Trophoblast cell (in vitro differentiated cells and primary cell): Measurements from ENCODE around the gene TMEM114. TPM values are rescaled to one million over a fixed set of nuclear protein-coding genes. Genes with fewer than 3 reads are reported as not detected.

Experiments used
- DNase-seq, 2 donors: peaks; one replicate each; pipeline ENCODE4 v3.0.0-alpha.2; 2016
- H2AFZ ChIP-seq: 2 replicates; pipeline ENCODE4 v1.6.1; 2013; ENCODE audit warnings: low read length, moderate library complexity, mild to moderate bottlenecking; ENCODE audit not compliant: insufficient read depth, poor library complexity
- H2AK5ac ChIP-seq: 2 replicates; pipeline ENCODE4 v1.6.1; 2013; ENCODE audit warnings: mild to moderate bottlenecking, low read length
- H2BK120ac ChIP-seq: 2 replicates; pipeline ENCODE4 v1.6.1; 2013; ENCODE audit warnings: low read length, mild to moderate bottlenecking, moderate library complexity; ENCODE audit not compliant: insufficient read depth, poor library complexity
- H2BK12ac ChIP-seq: 2 replicates; pipeline ENCODE4 v1.6.1; 2013; ENCODE audit warnings: mild to moderate bottlenecking, low read length, moderate library complexity
- H2BK5ac ChIP-seq: 2 replicates; pipeline ENCODE4 v1.6.1; 2013; ENCODE audit warnings: low read length, low read depth, moderate library complexity, mild to moderate bottlenecking; ENCODE audit not compliant: poor library complexity
- H3K14ac ChIP-seq: 2 replicates; pipeline ENCODE4 v1.6.1; 2013; ENCODE audit warnings: mild to moderate bottlenecking, low read length
- H3K18ac ChIP-seq: 2 replicates; pipeline ENCODE4 v1.6.1; 2013; ENCODE audit warnings: mild to moderate bottlenecking, low read length
- H3K23ac ChIP-seq: 2 replicates; pipeline ENCODE4 v1.6.1; 2013; ENCODE audit warnings: low read length
- H3K27ac ChIP-seq: 2 replicates; pipeline ENCODE4 v1.5.1; 2013; ENCODE audit warnings: low read depth, mild to moderate bottlenecking, inconsistent platforms, low read length, moderate library complexity
- H3K27me3 ChIP-seq: 2 replicates; pipeline ENCODE4 v1.6.1; 2013; ENCODE audit warnings: inconsistent platforms, mild to moderate bottlenecking, low read length, moderate library complexity; ENCODE audit not compliant: insufficient read depth
- H3K36me3 ChIP-seq, 2 experiments: 1 replicate in 1 of 2; 2 replicates in 1 of 2; pipeline ENCODE4 v1.6.1; 2013; ENCODE audit warnings: low read length in 2 of 2, mild to moderate bottlenecking in 2 of 2, moderate library complexity in 1 of 2; ENCODE audit not compliant: insufficient read depth in 2 of 2, control insufficient read depth in 1 of 2
- H3K4ac ChIP-seq: 2 replicates; pipeline ENCODE4 v1.6.1; 2013; ENCODE audit warnings: low read depth, mild to moderate bottlenecking, low read length, moderate library complexity
- H3K4me1 ChIP-seq, 2 experiments: 1 replicate in 1 of 2; 2 replicates in 1 of 2; pipeline ENCODE4 v1.6.1; 2013; ENCODE audit warnings: low read length in 2 of 2, mild to moderate bottlenecking in 2 of 2, moderate library complexity in 1 of 2; ENCODE audit not compliant: insufficient read depth in 2 of 2, control insufficient read depth in 1 of 2
- H3K4me2 ChIP-seq: 2 replicates; pipeline ENCODE4 v1.6.1; 2013; ENCODE audit warnings: inconsistent platforms, mild to moderate bottlenecking, low read length, moderate library complexity
- H3K4me3 ChIP-seq: 2 replicates; pipeline ENCODE4 v1.5.1; 2013; ENCODE audit warnings: mild to moderate bottlenecking, low read depth, low read length, inconsistent platforms
- H3K79me1 ChIP-seq: one replicate; pipeline ENCODE4 v1.6.1; 2013; ENCODE audit warnings: low read length
- H3K79me2 ChIP-seq: 2 replicates; pipeline ENCODE4 v1.6.1; 2013; ENCODE audit warnings: low read length, mild to moderate bottlenecking; ENCODE audit not compliant: control insufficient read depth, insufficient read depth, poor library complexity
- H3K9ac ChIP-seq: 2 replicates; pipeline ENCODE4 v1.6.1; 2013; ENCODE audit warnings: mild to moderate bottlenecking, low read length
- H3K9me3 ChIP-seq: 2 replicates; pipeline ENCODE4 v1.6.1; 2013; ENCODE audit warnings: low read depth, mild to moderate bottlenecking, control low read depth, inconsistent platforms, low read length; ENCODE audit not compliant: insufficient read depth
- H4K12ac ChIP-seq: 2 replicates; pipeline ENCODE4 v1.6.1; 2013; ENCODE audit warnings: low read depth, mild to moderate bottlenecking, low read length, moderate library complexity
- H4K8ac ChIP-seq: 2 replicates; pipeline ENCODE4 v1.6.1; 2013; ENCODE audit warnings: low read depth, mild to moderate bottlenecking, low read length, moderate library complexity
- H4K91ac ChIP-seq: one replicate; pipeline ENCODE4 v1.6.1; 2013; ENCODE audit warnings: low read depth, mild to moderate bottlenecking, low read length, moderate library complexity
- WGBS: extraction: QIAGEN DNeasy Blood & Tissue Kit; methylation state at CpG from one replicate; pipeline ENCODE4 v1.1.7; 2013; ENCODE audit warnings: missing lambda C conversion rate; ENCODE audit not compliant: insufficient read length, insufficient coverage; ENCODE audit errors: extremely low coverage; 5-methylcytosine and 5-hydroxymethylcytosine counted together
- polyA plus RNA-seq: library from polyadenylated mRNA; stranded (reverse); fragments of 200-250 nt; gene quantifications from 2 replicates; pipeline ENCODE4 v1.2.3, GENCODE V29; 2013

Gene TMEM114
- not detected in 2 replicates for polyA plus RNA-seq

GRCh38 chr16:8589900-8590688, at the start of gene TMEM114:
Gene TMEM114 (minus strand): TSS chr16:8590511. CDS start chr16:8589838, 673 bp downstream.
- Histone ChIP-seq H3K4me3 (peak within 1 kb of the TSS; percentile 21), H3K4me2 (peak within 1 kb of the TSS; percentile 35), H3K27ac (no peak within 1 kb of the TSS), H3K79me1 (no peaks in the 10 kb centered on the region), H3K18ac (no peak within 1 kb of the TSS), H3K36me3 (no peaks in the 10 kb centered on the region), H3K4me1 (peaks cover 7 to 8% of the 10 kb centered on the region in 2 experiments), H3K4ac (no peak within 1 kb of the TSS), H2AFZ (no peak within 1 kb of the TSS), H2AK5ac (no peak within 1 kb of the TSS), H3K27me3 (peaks cover 33% of the 10 kb centered on the region), H4K91ac (no peak within 1 kb of the TSS), H3K23ac (peak within 1 kb of the TSS; percentile 18), H2BK12ac (no peak within 1 kb of the TSS), H3K79me2 (no peaks in the 10 kb centered on the region), H3K9me3 (peaks cover 13% of the 10 kb centered on the region), H4K12ac (no peak within 1 kb of the TSS), H2BK5ac (no peak within 1 kb of the TSS), H3K9ac (no peak within 1 kb of the TSS), H2BK120ac (no peak within 1 kb of the TSS), H4K8ac (no peak within 1 kb of the TSS), H3K14ac (no peak within 1 kb of the TSS)
- no peak for DNase-seq
- WGBS, result no CpG with 5 or more reads among the region's 41 CpGs

DNA sequence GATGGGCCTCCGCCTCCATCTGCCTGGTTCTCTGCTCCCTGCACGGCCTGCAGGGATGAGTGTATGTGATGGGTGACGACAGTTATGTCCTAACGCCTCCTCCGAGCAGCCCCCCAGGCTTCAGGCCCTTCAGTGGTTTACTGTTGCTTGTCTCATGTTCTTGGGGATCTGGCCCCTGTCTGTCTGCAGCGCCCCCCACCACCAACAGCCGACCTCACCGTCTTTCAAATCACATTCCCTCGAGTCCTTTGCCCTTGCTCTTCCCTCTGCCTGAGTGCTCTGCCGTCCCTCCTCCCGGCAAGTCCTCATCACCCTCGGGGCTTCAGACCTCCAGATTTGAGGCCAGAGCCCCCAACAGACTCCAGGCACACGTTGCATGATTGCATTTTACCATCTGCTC, 49.4 kb upstream of the TMEM114 start:
- Histone ChIP-seq H3K9ac (no peak overlapping the region), H3K4me3 (no peak overlapping the region), H2BK12ac (no peak overlapping the region), H3K4me1 (no peaks in the 10 kb centered on the region), H3K79me1 (no peaks in the 10 kb centered on the region), H3K79me2 (no peaks in the 10 kb centered on the region), H3K36me3 (peaks cover 62 to 80% of the 10 kb centered on the region in 2 experiments), H3K14ac (no peak overlapping the region), H3K9me3 (no peaks in the 10 kb centered on the region), H3K4me2 (no peak overlapping the region), H3K4ac (no peak overlapping the region), H3K18ac (no peak overlapping the region), H4K12ac (no peak overlapping the region), H3K23ac (no peak overlapping the region), H2AK5ac (no peak overlapping the region), H2AFZ (no peak overlapping the region), H2BK120ac (no peak overlapping the region), H2BK5ac (no peak overlapping the region), H4K8ac (no peak overlapping the region), H3K27ac (no peak overlapping the region), H4K91ac (no peak overlapping the region), H3K27me3 (no peaks in the 10 kb centered on the region)
- DNase-seq, result no peak
- WGBS, result no CpG with 5 or more reads among the region's 13 CpGs

- H3K4me3 ChIP-seq, result no peak overlapping the region
- H4K8ac ChIP-seq, result no peak overlapping the region
- H3K14ac ChIP-seq, result no peak overlapping the region
- H3K23ac ChIP-seq, result no peak overlapping the region
- no peaks in the 10 kb centered on the region for H3K79me1 ChIP-seq
- peaks cover 59 to 75% of the 10 kb centered on the region in 2 experiments for H3K36me3 ChIP-seq
- no peaks in the 10 kb centered on the region for H3K27me3 ChIP-seq
- no peak overlapping the region for H2BK5ac ChIP-seq
- no peak overlapping the region for H2BK12ac ChIP-seq
- H3K9ac ChIP-seq, result no peak overlapping the region
- no peak overlapping the region for H2AFZ ChIP-seq
- H4K91ac ChIP-seq, result no peak overlapping the region
- no peaks in the 10 kb centered on the region for H3K4me1 ChIP-seq
- no peak overlapping the region for H2AK5ac ChIP-seq
- no peak for DNase-seq
- H3K79me2 ChIP-seq, result no peaks in the 10 kb centered on the region
- H3K27ac ChIP-seq, result no peak overlapping the region
- H4K12ac ChIP-seq, result no peak overlapping the region
- H3K4ac ChIP-seq, result no peak overlapping the region
- H2BK120ac ChIP-seq, result no peak overlapping the region
- H3K9me3 ChIP-seq, result no peaks in the 10 kb centered on the region
- no CpG with 5 or more reads among the region's 18 CpGs for WGBS
- H3K18ac ChIP-seq, result no peak overlapping the region
- no peak overlapping the region for H3K4me2 ChIP-seq
Observed at GRCh38 chr16:8634991-8635736, 44.9 kb upstream of the TMEM114 start.

DNA sequence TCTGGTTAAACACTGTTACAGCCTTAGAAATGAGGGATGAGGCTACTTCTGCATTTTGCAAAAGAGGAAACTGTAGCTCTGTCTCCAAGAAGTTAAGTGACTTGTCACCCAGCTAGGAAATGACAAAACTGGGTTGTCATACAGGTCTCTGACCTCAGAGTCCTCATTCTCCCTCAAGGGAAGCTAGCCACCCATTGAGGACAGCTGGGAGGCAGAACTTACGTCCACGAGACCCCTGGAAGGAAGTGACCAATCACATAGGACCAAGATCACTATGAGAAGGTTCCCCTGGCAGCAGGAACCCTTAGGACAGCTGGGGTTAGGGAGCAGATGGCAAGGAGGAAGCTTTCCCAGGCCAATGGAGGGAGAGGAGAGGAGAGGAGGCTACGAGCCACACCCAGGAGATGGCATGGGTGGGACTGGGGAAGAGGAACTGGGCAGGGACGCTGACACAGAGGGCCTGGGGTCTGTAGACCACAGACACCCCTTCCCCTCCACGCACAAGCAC, 42.4 kb upstream of the TMEM114 start:
- Histone ChIP-seq H3K4me3 (no peak overlapping the region), H3K27ac (no peak overlapping the region), H4K8ac (no peak overlapping the region), H2AFZ (no peak overlapping the region), H3K9me3 (no peaks in the 10 kb centered on the region), H3K4ac (no peak overlapping the region), H2BK5ac (no peak overlapping the region), H3K9ac (no peak overlapping the region), H4K91ac (no peak overlapping the region), H3K18ac (no peak overlapping the region), H3K27me3 (no peaks in the 10 kb centered on the region), H3K14ac (no peak overlapping the region), H3K79me1 (no peaks in the 10 kb centered on the region), H2BK120ac (no peak overlapping the region), H3K23ac (no peak overlapping the region), H2BK12ac (no peak overlapping the region), H4K12ac (no peak overlapping the region), H2AK5ac (no peak overlapping the region), H3K79me2 (no peaks in the 10 kb centered on the region), H3K4me2 (no peak overlapping the region), H3K36me3 (peaks cover 62 to 77% of the 10 kb centered on the region in 2 experiments), H3K4me1 (no peaks in the 10 kb centered on the region)
- WGBS, result no CpG with 5 or more reads among the region's 5 CpGs
- DNase-seq, result peak; percentile 31 to 40
